ENCODE data around the gene TNFRSF19. TPM values are rescaled to one million over a fixed set of nuclear protein-coding genes. Genes with fewer than 3 reads are reported as not detected.

The TNFRSF19 gene
- total and polyA plus RNA-seq, 2 of the 8 experiments (the other 6 are each of a cell fraction or from before 2014, with no cell fraction given): 0.50 to 0.95 TPM

GRCh38 chr13:23592596-23592995, 22.4 kb downstream of the TNFRSF19 start (continued):
- TF ChIP-seq GTF2F1 (IDR thresholded peaks at IDR 0.05; ENCODE audit: borderline replicate concordance, low read depth, low read length): no peak
